ENCODE measurements around the gene PLXNB3. TPM values are rescaled to one million over a fixed set of nuclear protein-coding genes. Genes with fewer than 3 reads are reported as not detected.

The PLXNB3 gene
- total RNA-seq, 2 experiments from 2014 or later = not detected

DNA sequence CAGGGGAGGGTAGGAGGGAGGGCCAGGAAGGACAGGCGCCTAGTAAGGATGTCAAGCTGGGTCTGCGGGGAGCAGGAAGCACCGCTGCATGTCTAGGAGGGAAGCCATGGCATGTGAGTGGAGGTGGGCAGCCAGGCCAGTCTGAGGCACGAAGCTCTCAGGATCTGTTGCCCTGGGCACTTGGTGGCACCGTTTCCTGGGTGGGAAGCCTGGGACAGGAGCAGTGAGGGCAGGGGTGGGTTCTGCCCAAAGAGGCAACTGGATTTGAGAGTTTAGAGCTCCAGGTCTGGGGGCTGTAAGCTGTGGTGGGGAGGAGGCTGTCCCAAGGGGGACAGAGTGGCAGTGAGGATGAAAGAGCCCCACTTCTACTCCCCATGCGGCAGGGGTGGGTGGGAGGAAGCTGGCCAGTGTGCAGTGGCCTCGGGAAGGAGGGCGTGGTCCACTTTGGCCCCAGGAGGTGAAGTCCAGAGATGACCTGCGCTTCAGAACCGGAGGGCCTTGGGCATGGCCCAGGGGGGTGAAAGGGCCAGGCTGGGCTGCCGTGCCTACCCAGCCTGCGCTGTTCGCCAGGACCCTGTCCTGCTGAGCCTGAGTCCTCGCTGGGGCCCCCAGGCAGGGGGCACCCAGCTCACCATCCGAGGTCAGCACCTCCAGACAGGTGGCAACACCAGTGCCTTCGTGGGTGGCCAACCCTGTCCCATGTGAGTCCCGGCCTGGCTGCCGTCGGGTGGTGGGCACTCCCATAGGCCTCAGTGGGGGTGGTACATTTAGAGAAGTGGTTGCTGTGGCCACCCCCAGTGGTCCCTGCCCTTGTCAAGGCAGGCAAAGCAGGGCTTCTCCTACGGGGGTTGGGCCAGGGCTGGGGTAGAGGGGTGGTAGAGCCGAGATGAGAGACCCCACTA is 8.5 kb downstream of the PLXNB3 start:
- Histone ChIP-seq H3K36me3 (ENCODE audit: insufficient read depth, low read length) (no peaks in the 10 kb centered on the region), H3K79me2 (ENCODE audit: insufficient read depth, low read depth, low read length) (no peaks in the 10 kb centered on the region), H3K27ac (ENCODE audit: low read depth, low read length, poor library complexity, severe bottlenecking) (no peak overlapping the region), H3K4me1 (ENCODE audit: insufficient read depth, low read length, poor library complexity, severe bottlenecking) (no peaks in the 10 kb centered on the region), H2AFZ (ENCODE audit: low read length) (no peak overlapping the region), H3K9me3 (ENCODE audit: low read length) (no peaks in the 10 kb centered on the region), H3K4me2 (ENCODE audit: low read length) (no peak overlapping the region), H3K9me2 (ENCODE audit: insufficient read depth, low read length) (no peaks in the 10 kb centered on the region), H4K20me1 (ENCODE audit: insufficient read depth, low read length) (no peaks in the 10 kb centered on the region), H3K4me3 (ENCODE audit: low read depth, low read length, poor library complexity, severe bottlenecking) (no peak overlapping the region)
- BruUV-seq (replicated peaks) = no TSS peak
- TF ChIP-seq, protein P1, sequence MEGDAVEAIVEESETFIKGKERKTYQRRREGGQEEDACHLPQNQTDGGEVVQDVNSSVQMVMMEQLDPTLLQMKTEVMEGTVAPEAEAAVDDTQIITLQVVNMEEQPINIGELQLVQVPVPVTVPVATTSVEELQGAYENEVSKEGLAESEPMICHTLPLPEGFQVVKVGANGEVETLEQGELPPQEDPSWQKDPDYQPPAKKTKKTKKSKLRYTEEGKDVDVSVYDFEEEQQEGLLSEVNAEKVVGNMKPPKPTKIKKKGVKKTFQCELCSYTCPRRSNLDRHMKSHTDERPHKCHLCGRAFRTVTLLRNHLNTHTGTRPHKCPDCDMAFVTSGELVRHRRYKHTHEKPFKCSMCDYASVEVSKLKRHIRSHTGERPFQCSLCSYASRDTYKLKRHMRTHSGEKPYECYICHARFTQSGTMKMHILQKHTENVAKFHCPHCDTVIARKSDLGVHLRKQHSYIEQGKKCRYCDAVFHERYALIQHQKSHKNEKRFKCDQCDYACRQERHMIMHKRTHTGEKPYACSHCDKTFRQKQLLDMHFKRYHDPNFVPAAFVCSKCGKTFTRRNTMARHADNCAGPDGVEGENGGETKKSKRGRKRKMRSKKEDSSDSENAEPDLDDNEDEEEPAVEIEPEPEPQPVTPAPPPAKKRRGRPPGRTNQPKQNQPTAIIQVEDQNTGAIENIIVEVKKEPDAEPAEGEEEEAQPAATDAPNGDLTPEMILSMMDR (conservative IDR thresholded peaks at IDR 0.05; ENCODE audit: low read length) = no peak
- no peak for TF ChIP-seq EZH2phosphoT487 (IDR thresholded peaks at IDR 0.05; ENCODE audit: borderline replicate concordance, low read depth, low read length)
- intact Hi-C loops (cut with micrococcal nuclease; ENCODE audit: unreplicated experiment) = no loop called here
- ChIA-PET POLR2A (no interaction called here), CTCF (ENCODE audit: unreplicated experiment) (no interaction called here)
- DNase-seq (ENCODE audit: low spot score) = no peak

DNA sequence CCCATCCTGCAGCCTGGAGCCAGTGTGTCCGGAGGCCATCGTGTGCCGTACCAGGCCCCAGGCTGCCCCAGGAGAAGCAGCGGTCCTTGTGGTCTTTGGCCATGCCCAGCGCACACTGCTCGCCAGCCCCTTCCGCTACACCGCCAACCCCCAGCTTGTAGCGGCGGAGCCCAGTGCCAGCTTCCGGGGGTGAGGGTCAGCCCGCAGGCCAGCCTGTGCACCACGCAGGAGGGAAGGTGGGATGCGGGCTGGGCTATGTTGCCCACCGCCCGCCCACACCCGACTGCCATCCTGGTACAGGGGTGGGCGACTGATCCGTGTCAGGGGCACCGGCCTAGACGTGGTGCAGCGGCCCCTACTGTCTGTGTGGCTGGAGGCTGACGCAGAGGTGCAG is 9.2 kb downstream of the PLXNB3 start:
- DNase-seq (ENCODE audit: low spot score) = no peak
- H3K9me2 ChIP-seq (ENCODE audit: insufficient read depth, low read length) = no peaks in the 10 kb centered on the region
- no peak overlapping the region for H2AFZ ChIP-seq (ENCODE audit: low read length)
- no peak overlapping the region for H3K4me2 ChIP-seq (ENCODE audit: low read length)
- H3K36me3 ChIP-seq (ENCODE audit: insufficient read depth, low read length) = no peaks in the 10 kb centered on the region
- no peaks in the 10 kb centered on the region for H4K20me1 ChIP-seq (ENCODE audit: insufficient read depth, low read length)
- no TSS peak for BruUV-seq (replicated peaks)
- no peak overlapping the region for H3K4me3 ChIP-seq (ENCODE audit: low read depth, low read length, poor library complexity, severe bottlenecking)
- CTCF ChIA-PET (ENCODE audit: unreplicated experiment) = no interaction called here
- no peaks in the 10 kb centered on the region for H3K9me3 ChIP-seq (ENCODE audit: low read length)
- TF ChIP-seq EZH2phosphoT487 (IDR thresholded peaks at IDR 0.05; ENCODE audit: borderline replicate concordance, low read depth, low read length) = no peak
- TF ChIP-seq, protein P1 (conservative IDR thresholded peaks at IDR 0.05; ENCODE audit: low read length) = 0 out of 2 replicates have a peak, but pooled peaks have one; percentile 19
- H3K4me1 ChIP-seq (ENCODE audit: insufficient read depth, low read length, poor library complexity, severe bottlenecking) = no peaks in the 10 kb centered on the region
- intact Hi-C loops (cut with micrococcal nuclease; ENCODE audit: unreplicated experiment) = no loop called here
- H3K79me2 ChIP-seq (ENCODE audit: insufficient read depth, low read depth, low read length) = no peaks in the 10 kb centered on the region
- no peak overlapping the region for H3K27ac ChIP-seq (ENCODE audit: low read depth, low read length, poor library complexity, severe bottlenecking)
- POLR2A ChIA-PET = no interaction called here

All from OCI-LY7 (cell line).